Left cardiac atrium (tissue), 4 donors: ENCODE measurements around the gene MGAT5. TPM values are rescaled to one million over a fixed set of nuclear protein-coding genes. Genes with fewer than 3 reads are reported as not detected.

Experiments
- ATAC-seq, 2 donors: fragments of 200-7000 bp; cut with Tn5 transposase; one replicate each; pipeline ENCODE4 v1.9.1; 2020; ENCODE audit warnings: mild to moderate bottlenecking in 2 of 2, moderate library complexity in 2 of 2
- DNase-seq: peaks from one replicate; pipeline ENCODE4 v3.0.0-alpha.2; 2020
- intact Hi-C, 2 donors: fragments of 100-400 bp; cut with DNase I; formaldehyde crosslinking; loops; one replicate each; pipeline versions ENCODE4 v1.14.1 to v1.15.1; 2022 to 2023
- total RNA-seq, 2 donors: library from RNA; stranded (reverse); fragmentation: NEBNext Ultra II Directional; extraction: Animal tissue kit (Norgen Biotek cat#: 25700); gene quantifications; one replicate each; pipeline ENCODE4 v1.2.1, GENCODE V29; 2021
- donor health status: DM: no; HTN: yes; CAD: no.
- donor health status: DM: no; HTN: yes; CAD: no; lungs with severe emphysema.
- donor health status: DM: yes; HTN: yes; CAD: no.
- donor health status: Dilated cardiomyopathy.

The MGAT5 gene
- total RNA-seq, 2 donors from 2014 or later = 110 to 142 TPM

DNA sequence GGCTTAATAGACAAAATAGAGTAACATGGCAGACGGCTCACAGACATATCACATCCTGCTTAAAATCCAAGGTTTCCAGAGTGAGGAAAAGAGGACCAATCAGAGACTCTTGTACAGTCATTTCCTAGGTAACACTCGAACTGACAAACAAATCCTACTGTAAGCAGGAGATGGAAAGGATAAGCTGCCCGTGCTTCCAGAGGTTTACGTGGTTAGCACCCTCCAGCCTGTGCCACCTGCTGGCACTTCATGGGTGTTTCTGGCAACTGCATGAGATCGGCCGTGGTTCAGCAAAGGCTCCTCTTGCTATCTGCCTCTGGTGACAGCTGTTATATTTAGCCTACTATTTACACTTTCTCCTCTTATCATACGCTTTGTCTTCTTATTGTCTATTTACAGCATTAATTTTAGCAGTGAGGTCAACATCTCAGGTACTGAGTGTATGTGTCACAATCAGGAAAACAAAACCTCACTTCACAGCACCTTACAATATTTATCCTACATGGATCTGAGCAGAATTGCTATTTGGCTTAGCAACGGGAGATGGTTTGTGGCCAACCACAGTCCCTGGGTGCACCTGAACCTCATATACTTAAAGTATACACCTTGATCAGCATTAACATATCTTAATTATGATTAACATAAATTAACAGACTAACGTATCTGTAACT, 238.0 kb downstream of the MGAT5 start:
- ATAC-seq = peak; percentile 71 to 84
- intact Hi-C loops = loop anchor here in 1 of 2 donors (5.0 kb wide), 1 partner anchor 45 kb away; no protein-coding TSS in a partner anchor

DNA sequence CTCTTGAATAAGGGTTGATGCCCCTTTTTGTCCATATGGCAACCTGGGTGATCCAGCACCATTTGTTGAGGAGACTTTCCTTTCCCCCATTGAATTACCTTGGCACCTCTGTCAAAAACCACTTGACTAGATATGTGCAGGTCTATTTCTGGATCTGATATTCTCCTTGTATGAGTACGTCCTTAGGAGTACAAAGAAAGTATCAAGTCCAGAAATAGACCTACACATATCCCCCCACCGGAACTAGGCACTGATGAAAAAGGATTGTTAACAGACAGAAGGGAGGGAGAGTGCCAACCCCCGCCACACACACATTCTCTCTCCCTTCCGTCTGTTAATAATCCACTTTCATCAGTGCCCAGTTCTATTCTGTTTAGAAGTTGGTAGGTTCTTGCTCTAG, 239.9 kb downstream of the MGAT5 start:
- peak; percentile 43 to 44 for ATAC-seq
- no peak for DNase-seq
- intact Hi-C loops = loop anchor here in 1 of 2 donors (5.0 kb wide), 1 partner anchor 44 kb away; no protein-coding TSS in a partner anchor

More for the DNA sequence above, 238.0 kb downstream of the MGAT5 start:
- peak; percentile 64 for DNase-seq

DNA sequence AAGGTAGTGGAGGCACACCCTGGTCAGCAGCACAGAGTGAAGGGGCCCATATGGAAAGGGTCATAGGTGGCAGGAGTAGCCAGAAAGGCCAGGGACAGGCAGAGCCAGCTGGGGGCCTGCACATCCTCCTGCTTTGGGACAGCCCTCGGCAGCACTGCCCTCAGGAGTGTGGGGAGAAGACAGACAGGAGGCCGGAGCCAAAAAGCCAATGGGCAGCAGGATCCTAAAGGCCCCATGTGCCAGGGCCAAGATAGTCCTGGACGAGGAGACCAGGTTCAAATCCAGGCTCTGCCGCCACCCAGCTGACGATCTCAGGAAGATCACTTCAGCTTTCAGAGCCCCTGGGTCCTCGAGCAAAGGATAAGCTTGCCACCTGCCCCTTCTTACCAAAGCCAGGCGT, 244.8 kb downstream of the MGAT5 start:
- intact Hi-C loops = no loop called here
- no peak for DNase-seq
- ATAC-seq = no peak

DNA sequence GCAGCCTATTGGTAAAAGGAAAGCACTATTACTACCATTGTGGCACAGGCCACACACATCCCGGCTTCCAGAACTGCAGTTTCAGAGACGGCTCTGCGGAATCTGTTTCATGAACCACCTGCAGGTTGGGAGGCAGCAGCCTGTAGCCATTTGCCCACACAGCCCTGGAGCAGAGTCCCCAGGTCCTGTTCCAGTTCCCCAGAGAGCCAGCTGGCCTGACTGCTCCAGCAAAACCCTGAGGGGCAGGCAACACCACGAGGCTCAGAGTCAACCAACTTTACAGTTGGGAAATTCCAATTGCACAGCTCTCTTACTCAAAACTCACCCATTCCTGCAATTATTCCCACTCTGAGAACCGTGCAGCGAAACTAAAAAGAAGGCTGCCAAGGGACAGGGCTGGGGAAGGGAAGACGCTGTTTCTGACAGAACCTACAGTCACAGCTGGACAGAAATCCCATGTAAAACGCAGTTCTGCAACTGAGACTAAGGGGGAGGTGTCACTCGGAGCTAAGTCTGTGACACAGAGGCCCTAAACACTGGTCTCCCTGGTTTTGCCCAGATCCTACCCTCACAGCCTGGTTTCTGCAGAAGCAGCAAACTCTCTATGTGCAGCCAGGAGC, 245.5 kb downstream of the MGAT5 start:
- peak in 1 of 2 donors; percentile 64 for ATAC-seq
- no peak for DNase-seq

DNA sequence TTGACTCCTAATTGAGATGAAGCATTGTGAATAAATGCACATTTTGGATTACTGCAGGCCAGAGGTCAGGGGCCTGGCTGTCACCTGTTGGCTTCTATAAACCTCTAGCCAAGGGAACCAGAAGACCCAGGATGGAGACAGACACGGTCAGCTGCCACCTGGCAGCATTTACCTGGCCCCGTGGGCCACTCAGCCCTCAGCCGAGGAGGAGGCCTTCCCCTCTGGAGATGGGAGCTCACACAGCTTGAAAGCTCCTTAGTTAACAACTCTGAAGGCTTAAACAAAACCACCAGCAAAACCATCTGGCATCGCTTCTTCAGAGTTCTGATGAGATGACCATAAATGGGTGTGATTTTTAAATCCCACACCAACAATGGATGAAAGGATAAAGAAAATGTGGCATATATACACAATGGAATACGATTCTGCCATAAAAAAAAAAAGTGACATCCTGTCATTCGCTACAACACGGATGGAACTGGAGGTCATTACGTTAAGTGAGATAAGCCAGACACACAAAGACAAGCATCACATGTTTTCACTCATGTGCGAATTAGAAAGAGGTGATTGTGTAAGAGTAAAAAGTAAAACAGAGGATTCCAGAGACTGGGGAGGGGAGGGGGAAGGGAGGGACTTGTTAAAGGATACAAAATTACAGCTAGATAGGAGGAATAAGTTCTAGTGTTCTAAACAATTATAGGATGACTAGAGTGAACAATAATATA, 246.5 kb downstream of the MGAT5 start:
- ATAC-seq (no peak), DNase-seq (no peak)
- intact Hi-C loops = no loop called here

More for the DNA sequence above, 245.5 kb downstream of the MGAT5 start:
- intact Hi-C loops = no loop called here

DNA sequence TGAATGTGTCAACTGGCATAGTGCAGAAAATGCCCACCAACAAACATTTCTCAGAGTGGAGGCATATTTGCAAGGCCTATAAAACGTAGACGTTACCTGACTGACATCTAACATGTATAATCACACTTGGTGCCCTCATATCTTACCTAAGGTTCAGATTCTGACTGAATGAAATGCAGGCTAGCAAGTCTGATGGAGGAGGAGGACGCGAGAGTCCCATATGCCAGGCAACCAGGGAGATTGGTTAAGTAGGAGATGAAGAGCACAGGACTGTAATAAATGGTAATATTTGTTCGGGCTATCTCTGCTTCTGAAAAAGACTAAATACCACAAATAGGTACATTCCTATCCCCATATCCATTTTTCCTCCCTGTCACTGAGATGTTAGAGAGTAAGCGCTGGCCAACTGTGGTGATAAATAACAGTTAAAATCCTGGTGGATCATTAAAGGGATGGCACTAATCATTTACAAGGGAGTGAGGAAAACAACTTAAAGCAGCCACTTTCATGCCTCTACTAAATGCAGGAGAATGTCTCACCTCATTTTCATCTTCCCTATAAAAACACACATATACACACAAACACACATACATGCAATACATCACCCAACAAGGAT, 247.7 kb downstream of the MGAT5 start:
- DNase-seq = no peak
- intact Hi-C loops = no loop called here
- no peak for ATAC-seq

DNA sequence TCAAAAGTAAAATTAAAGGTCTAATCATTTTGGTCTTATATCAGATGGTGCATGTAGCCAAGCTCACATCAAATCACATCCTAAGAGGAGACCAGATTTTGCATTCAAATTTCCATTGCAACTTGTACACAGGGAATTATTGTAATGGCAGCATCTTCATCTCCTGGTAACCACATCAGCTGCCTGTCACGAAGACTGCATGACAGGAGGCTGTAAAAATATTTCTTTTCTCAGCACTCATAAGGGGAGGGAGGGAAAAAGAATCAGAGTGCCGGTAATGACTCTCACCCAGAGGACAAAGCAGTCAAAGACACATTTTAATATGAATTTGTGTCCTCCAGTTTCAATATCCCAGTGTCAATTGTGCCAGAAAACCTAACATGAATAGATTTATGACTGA, 248.2 kb downstream of the MGAT5 start:
- DNase-seq (no peak), ATAC-seq (no peak)
- intact Hi-C loops = no loop called here
